Measurements from ENCODE around the gene IFITM2.

- TF ChIP-seq TAF1 (conservative IDR thresholded peaks at IDR 0.05) (no peak), CTCF (IDR thresholded peaks at IDR 0.05; ENCODE audit: low read depth, low read length, missing input control) (no peak), GABPA (IDR thresholded peaks at IDR 0.05 in 1 of 2, conservative IDR thresholded peaks at IDR 0.05 in 1 of 2) (no peak), HNF4A (conservative IDR thresholded peaks at IDR 0.05) (no peak), YY1 (IDR thresholded peaks at IDR 0.05) (no peak), SP1 (IDR thresholded peaks at IDR 0.05) (no peak), REST (IDR thresholded peaks at IDR 0.05) (no peak), EGR1 (IDR thresholded peaks at IDR 0.05; ENCODE audit: low read depth in 2 of 2) (no peak), MAX (IDR thresholded peaks at IDR 0.05) (no peak), ATF3 (IDR thresholded peaks at IDR 0.05) (no peak)
These were observed 1.8 kb upstream of the IFITM2 start for GRCh38 chr11:305844-306211.

All from liver (tissue), 3 donors.